HG02870 (cell line): Measurements from ENCODE around the gene IDH3A.

ENCODE experiments used
- ATAC-seq: cut with Tn5 transposase; IDR thresholded peaks from one replicate; pipeline ENCODE4 v1.9.1; 2021; ENCODE audit warnings: mild to moderate bottlenecking, moderate library complexity; ENCODE audit not compliant: unreplicated experiment

Gene IDH3A

DNA sequence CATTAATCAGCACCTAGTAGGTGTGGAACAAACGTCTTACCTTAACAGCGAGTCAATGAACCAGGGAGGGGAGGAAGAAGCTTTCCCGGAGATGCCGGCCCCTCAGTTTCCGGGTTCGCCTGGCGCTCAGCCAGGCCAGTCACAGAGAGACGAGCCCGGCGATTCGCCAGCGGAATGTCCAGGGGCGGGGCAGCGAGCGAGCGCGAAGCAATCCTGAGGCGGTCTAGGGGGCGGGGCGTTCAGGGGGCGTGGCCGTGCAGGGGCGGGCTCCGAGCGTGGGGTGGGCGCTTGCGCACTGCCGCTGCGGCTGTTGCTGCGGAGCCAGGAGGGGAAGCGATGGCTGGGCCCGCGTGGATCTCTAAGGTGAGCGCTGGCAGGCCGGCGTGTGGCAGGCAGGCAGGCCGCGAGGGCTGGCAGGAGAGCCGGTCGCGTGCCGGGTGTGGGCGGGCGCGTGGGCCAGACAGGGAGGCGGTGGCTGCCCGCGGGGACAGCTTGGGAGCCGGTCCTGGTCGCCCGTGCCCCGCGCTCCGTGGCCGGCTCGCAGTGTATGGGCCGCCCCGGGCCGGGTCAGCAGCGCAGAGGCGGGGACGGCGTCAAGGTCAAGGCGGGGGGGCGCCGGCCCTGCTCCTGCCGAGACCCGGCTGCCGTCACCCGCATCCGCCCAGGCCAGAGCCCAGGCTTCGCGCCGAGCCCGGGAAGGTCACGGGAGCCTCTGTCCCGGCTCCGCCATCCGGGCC lies at the start of gene IDH3A:
IDH3A (plus strand) TSS at position 295 of the 737 bp plus-strand sequence; CDS start at position 337, 42 bp downstream.
- peak; percentile 80 for ATAC-seq

DNA sequence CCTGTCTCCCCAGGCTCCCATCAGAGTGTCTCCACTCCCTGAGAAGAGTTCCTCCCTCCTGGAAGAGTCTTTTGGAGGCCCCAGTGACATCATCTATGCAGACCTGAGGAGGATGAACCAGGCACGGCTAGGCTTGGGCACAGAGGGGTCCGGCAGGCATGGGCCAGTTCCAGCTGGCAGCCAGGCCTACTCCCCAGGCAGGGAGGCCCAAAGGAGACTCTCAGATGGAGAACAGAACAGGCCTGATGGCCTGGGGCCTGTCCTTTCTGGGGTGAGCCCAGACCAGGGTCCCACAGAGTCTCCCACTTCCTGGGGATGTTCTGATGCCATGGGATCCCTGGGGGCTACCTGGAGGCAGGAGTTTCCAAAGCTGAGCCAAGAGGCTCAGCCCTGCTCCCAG lies 48.3 kb upstream of the IDH3A start:
- ATAC-seq = no peak

DNA sequence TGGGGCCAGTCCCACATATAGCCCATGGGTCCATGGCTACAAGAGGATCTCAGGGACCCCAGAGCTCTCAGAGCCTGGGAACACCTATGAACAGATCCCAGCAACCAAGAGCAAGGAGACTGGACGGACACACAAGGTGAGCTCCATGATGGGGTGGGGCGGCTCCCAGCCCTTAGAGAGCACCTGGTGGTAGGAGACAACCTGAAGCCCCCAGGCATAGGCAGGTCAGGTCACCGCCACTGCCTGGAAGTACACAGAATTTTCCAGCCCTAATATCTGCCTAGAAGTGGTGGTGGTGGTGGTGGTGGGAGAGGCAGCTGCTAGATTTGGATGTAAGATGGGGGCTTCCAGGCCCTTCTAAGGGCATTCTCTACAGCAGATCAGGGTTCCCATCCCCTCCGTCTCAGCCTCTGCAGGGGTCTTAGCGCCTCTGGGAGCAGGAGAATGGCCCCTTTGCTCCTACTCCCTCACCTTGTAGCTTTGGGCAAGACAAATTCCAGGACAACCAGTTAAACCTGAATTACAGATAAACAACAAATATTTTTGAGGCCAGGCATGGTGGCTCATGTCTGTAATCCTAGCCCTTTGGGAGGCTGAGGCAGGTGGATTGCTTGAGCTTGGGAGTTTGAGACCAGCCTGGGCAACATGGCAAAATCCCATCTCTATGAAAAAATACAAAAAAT lies 47.6 kb upstream of the IDH3A start:
- no peak for ATAC-seq

DNA sequence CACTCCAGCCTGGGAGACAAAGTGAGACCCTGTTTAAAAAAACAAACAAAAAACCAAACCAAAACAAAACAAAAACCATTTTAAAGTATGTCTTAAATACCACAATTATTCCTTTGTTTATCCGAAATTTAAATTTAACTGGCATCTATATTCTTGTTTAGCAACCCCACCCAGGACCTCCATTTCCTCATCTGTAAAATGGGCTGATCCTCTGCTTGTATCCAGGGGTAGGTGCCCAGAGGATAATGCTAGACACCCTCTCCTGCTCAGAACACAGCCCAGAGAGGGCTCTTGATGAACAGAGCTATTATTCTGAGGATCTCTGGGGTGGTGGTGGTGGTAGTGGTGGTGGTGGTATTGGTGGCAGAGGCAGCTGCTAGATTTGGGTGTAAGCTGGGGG lies 47.0 kb upstream of the IDH3A start:
- no peak for ATAC-seq

DNA sequence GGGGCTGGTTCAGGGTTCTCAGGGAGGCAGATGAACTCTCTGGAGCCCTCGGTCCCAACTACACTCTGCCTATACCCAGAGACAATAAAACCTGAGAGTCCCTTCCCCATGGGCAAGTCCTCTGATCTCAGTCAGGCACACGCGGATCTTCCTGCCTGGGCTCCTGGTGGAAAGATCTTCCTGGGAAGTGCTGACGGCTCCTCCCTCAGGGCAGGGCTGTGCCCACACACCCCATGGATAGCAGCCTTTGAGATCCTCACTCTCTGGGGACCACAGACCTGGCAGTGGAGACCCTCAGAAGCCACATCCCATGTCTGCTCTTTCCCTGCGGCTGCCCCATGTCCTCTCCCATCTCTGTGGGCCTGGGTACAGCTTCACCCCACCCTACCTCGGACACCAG lies 46.4 kb upstream of the IDH3A start:
- ATAC-seq = no peak

DNA sequence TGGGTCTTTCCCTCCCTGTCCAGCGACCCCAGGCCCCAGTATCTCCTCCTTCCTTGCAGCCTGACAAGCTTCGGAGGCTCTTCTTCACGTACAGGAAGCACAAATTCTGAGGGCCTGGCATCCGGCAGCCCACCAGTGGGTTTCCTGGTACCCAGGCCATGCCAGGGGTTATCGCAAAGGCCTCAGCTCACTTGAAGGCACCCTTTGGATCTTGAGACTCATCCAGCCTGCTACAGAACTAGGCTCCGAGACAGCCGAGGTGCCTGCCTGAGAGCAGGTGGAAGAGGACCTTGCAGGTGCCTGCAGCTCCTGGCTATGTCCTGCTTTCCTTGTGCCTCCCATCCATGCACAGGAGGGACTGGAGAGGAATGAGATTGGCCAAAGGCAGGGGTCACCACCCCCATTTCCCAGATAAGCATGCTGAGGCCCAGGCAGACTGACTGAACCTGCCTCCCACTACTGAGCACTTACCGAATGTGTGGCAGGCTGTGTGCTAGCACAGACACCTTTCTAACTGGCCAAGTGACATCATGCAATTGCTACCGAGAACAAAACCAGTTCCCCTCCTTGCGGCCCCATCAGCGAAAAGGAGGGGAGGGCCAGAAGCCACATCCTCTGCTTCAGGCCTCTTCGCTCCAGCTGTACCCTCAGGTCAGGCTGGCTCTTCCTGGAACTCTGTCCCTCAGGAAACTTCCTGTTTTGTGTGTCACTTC lies 45.6 kb upstream of the IDH3A start:
- ATAC-seq = peak; percentile 85

DNA sequence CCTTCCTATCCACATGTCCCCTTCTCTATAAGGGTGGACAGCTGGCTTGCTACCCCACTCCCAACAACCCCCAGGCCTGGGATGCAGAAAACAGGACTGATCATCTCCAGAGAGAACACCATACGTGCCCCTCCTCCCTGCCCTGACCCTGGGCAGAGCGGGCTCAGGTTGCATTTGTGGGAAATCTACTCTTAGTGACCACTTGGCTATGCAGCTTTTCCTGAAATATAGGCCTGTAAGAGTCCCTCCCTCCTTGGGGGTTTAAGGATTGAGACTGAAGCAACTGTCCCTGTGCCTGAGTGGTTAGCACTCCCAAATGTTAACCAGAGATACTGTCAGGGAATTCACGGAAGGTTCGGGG lies 45.1 kb upstream of the IDH3A start:
- ATAC-seq = peak; percentile 10

DNA sequence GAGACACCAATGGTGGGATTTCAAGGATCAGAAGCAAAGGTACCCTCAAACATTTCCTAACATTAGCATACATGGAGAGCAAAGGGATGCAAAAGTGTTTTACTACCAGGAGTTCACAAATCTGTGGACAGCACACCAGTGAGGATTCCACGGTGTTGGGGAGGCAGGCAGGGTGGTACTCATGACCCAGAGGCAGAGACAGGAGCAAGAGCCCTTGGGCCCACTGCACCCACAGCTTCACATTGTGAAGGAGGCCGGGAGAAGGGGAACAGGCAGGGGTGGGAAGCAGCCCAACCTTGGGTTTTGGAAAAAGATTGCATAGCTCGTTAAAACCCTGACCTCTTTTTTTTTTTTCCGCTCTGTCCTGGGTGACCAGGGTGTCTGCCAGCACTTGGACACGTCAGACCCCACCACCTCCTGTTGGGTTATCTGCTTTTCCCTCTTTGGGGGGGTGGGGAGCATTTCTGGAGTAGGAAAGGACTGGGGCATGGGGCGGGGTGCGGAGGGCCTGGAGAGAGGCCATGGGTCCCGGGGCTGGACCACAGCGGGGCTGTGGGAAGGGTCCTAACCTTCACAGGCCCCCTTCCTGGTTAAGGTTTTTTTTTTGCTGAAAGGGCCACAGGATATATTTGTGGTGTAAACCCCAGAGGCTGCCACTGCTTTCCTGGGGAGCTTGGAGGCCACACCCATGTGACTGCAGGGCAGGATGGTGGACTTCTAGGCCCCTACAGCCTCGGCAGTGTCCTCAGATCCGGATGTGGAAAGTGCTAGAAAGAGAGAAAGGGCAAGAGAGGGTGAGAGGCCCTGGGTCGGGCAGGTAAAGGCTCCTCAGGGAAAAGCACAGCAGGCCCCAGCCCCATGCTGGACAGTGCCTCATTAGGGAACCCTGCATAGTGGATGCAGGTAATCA lies 44.3 kb upstream of the IDH3A start:
- ATAC-seq = no peak

DNA sequence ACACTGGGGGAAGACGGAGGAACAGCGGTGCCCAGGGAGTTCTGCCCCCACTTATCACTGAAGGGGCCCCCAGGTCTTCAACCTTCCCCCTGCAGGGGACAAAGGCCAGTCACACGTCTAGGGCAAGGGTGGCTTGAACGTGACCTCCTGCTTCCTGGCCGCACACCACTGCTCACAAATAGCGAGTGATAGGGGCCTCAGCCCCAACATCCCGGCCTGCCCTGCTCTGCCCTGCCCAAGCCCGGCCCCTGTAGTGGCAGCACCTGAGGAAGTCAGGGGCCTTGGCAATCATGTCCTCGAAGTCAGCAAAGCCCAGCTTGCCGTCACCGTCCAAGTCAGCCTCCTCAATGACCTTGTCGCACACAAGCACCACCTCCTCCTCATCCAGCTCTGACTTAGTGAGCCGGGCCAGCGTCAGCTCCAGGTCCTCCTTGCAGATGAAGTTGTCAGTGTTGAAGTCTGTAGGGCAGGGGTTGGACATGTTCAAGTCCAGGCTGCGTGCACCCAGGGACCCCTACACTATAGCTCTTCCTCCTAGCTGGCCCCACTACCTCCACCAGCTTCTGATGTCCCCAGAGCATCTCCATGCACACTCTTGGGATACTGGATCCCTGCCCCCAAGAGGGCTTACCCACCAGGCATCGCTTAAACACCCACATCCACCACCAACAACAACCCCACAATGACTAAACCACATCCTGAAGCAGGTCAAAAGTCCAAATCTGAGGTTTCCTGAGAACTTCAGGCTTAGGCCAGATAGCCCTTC lies 43.5 kb upstream of the IDH3A start:
- no peak for ATAC-seq

DNA sequence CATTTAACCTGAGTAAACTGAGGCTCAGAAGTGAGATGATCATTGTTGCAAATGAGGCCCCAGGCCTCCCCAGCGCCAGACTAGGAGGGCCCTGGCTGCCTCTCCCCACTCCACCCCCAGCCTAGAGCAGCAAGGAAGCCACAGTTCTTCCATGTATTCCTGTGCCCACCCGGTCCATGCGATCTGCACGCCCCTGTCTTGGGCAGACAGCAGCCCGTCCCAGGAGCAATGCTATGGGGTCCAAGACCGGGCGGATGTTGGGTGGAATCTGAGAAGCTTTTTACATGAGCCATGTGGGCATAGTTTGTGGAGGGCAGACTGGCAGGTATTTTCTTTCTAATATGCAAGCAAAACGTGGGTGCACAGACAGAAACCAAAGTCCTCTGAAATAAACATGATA lies 41.7 kb upstream of the IDH3A start:
- ATAC-seq = no peak

DNA sequence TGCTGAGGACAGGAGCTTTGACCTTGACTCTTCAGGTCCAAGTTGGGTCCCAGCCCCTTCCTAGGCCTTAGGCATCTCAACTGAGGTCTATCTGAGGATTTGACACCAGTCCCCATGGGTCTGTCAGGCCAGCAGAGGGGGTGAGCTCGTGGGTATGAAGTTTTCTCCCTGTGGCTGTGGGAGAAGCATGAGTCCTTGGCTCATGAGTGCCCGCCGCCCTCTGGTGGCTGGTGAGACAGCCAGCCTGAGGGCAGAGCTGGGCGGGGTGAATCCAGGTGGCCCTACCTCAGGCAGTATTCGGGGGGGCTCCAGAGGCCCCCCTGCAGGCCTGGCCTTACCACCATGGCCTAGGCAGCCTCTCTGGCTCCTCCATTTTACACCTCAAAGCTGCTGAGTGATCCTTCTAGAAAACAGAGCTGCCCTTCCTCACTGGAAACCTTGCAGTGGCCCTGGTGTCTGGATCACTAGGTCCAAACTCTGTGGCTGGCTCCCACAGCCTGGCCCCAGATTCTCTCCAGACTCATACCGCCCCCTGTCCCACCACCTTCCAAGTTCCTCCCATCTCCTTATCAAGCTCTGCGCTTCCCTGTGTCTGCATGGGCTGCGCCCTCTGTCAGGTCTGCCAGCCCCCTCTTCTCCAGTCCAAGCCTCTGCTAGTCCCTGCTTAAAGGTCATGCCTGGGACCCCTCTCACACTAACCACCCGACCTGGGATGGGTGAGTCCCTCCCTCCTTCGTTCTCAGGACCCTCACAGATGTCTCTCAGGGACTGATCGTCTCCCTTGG lies 40.7 kb upstream of the IDH3A start:
- ATAC-seq = no peak

DNA sequence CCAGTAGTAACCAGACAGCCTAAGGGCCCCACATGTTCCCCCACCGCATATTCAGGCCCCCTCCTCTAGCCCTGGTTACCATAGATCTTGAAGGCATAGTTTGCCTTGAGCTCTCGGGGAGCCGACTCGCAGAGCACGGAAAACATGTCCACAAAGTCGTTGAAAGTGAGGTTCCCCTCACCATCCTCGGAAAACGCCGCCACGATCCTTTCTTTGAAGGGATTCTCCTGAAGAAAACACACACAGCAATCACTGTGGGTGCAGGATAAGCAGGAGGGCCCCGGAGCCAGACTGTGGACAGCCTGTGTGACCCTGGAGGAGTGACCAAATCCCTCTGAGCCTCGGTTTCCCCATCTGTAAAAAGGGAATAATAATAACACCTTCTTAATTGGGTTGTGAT lies 40.0 kb upstream of the IDH3A start:
- ATAC-seq = no peak

DNA sequence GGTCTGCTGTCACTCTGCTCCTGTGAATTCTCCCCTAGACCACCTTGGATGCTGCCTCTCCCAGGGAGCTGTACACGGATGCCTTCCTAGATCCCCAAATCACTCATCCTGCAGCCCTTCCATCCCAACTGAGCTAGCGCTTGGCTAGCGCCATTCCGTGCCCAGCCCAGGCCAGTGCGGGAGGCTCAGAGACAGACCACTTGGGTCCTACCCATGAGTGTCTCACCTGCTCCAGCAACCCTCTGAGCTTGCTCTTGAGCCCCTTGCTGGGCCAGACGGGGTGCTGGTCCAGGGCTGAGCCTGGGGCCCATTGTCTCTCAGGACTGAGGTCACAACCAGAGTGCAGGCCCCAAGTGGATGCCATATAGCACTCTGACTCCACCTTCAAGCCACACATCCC lies 39.1 kb upstream of the IDH3A start:
- no peak for ATAC-seq

DNA sequence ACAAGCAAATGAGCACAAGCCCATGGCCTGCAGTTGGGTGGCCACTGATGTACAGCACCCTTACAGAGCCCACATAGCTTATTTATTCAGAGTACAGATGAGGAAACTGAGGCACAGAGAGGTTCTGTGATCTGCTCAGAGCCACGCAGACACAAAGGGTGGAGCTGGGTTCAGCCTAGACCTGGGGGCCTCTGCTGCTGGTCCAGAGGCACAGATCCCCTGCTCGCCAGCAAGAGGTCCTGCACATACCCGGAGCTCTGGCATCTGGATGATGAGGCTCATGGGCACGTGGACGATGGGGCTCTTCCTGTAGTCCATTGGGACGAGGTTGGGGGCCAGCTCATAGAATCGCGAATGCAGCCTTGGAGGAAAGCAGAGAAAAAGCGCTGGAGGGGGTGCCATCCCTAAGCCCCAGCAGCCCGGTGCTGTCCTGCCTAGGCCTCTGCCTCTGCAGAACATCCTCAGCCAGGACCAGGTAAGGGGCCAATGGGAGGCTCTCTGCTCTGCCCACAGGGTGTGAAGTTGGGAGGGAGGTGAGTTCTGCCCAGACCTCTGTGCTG lies 38.2 kb upstream of the IDH3A start:
- no peak for ATAC-seq

DNA sequence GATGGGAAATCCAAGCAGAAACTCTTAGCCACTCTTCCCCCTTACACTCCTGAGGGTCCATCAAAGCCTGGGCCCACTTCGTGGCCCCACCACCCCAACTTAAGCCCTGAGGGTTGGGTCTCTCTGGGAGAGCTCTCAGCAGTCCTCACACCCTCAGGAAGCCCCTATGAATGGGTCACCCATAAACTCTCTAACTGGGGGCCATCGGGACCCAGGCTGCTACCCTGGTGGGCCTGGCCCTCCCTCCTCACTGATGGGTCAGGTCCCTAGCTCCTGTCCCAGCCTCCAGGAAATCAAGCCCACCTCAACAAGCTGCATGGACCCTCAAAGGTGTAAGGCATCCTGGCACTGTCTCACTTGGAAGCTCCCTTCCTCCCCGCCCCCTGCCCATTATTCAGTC lies 37.4 kb upstream of the IDH3A start:
- ATAC-seq = no peak

DNA sequence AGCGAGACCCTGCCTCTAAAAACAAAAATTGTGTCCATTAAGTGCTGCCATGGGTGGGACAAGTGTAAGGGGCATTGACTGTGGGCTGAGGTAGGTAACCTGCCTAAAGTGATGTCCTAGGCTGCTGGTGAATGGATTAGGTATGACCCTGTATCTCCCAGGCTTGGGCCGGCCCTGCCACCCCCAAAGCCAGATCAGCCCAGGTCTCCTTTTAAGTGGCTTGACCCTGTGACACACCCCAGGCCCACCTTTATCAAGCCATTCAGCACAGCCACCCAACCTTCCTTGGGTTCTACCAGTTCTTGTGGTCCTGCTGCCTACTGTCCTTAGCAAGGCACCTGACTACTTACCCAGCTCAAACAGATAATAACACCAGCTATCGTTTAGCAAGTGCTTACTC lies 36.6 kb upstream of the IDH3A start:
- ATAC-seq = no peak

DNA sequence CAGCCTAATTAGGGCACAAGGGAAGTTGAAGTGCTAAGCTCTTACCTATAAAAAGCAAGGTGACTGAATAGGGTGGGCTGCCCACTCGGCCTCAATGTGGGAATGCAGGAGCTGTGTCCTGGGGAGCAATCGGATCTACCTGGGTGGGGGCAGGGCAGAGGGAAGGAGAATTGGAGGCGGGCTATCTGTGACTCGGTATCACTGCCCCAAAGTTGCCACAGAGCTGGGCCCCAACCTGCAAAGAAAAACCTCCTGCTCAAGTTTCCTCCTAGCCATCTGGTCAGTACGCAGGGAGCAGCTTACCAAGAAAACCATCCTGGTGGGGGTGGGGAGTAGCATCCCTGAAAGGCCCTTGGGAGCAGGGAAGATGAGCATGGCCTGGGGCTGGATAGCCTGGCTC lies 28.6 kb upstream of the IDH3A start:
- ATAC-seq = no peak

DNA sequence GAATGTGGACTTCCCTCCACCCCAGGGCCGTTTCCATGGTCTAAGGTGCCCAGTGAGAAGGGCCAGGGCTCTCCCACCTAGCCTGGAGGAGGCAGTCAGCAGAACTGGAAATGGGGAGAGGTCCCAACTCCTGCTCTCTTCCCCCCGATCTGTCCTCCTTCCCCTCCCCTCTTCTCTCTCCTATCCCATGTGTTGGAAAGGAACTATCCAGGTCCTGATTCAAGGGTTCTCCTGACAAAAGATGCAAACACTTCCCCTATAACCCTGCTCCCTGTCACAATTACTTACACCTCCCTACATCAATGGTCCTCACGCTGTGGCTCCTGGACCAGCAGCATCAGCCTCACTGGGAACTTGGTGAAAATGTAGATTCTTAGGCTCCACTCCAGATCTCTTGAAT lies 23.9 kb upstream of the IDH3A start:
- ATAC-seq = no peak

DNA sequence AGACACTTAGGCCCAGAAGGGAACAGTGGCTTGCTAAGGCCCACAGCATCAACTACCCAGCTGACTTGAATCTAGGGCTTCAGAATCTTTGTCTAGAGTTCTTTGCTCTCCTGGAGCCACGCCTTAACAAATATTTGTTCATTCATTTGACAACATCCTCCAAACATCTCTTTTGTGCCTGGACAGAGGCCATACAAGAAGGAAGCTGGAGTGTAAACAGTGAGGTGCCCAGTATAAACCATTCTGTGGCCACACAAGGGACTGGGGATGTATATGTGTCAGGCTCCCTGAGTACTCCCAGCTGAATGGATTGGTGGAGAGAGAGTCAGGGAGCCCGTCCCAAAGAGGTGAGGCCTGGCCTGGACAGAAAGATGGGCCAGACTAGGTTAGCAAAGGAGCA lies 21.3 kb upstream of the IDH3A start:
- no peak for ATAC-seq
